Tibial artery (tissue), 4 donors: Measurements from ENCODE around the gene RSPH9.
"Not testable (repeated sequence)": the region's sequence is repeated elsewhere in the genome, so short reads cannot be mapped to it uniquely, and the experiment has no call there.

Experiments used
- DNase-seq, 2 donors: peaks; one replicate each; pipeline ENCODE4 v3.0.0-alpha.2; 2019
- H3K27ac ChIP-seq, 2 donors: fragments of 200-600 bp; sonication (generic) in 1 of 2; 1 replicate in 1 of 2; 2 replicates in 1 of 2; pipeline ENCODE4 v1.5.1; 2018 to 2019; ENCODE audit warnings: mild to moderate bottlenecking in 1 of 2
- H3K27me3 ChIP-seq, 2 donors: fragments of 200-600 bp; sonication (generic) in 1 of 2; one replicate each; pipeline versions ENCODE4 v1.5.1 to v1.6.0; 2016 to 2019
- H3K36me3 ChIP-seq, 3 donors: fragments of 200-600 bp; sonication (generic) in 2 of 3; one replicate each; pipeline ENCODE4 v1.5.1; 2016 to 2019; ENCODE audit warnings: mild to moderate bottlenecking in 2 of 3
- H3K4me1 ChIP-seq, 4 donors: fragments of 200-600 bp; sonication (generic) in 2 of 4; 1 replicate in 3 of 4; 2 replicates in 1 of 4; pipeline ENCODE4 v1.5.1; 2016 to 2019
- H3K4me3 ChIP-seq, 2 donors: fragments of 200-600 bp; sonication (generic) in 1 of 2; 1 replicate in 1 of 2; 2 replicates in 1 of 2; pipeline ENCODE4 v1.5.1; 2018 to 2019; ENCODE audit warnings: mild to moderate bottlenecking in 2 of 2
- H3K9me3 ChIP-seq, 3 donors: fragments of 200-600 bp; sonication (generic) in 1 of 3; one replicate each; pipeline ENCODE4 v1.5.1; 2016 to 2019
- intact Hi-C: fragments of 100-400 bp; cut with DNase I; formaldehyde crosslinking; loops from one replicate; pipeline ENCODE4 v1.15.0; 2023; ENCODE audit warnings: low total_unique reads
- TF ChIP-seq, protein P1 (sequence below), 2 experiments: fragments of 200-600 bp in 1 of 2; fragments of 450-650 bp in 1 of 2; IDR thresholded peaks; one replicate each; pipeline ENCODE4 v1.5.1; 2017 to 2019; ENCODE audit warnings: antibody characterized with exemption in 2 of 2, mild to moderate bottlenecking in 1 of 2, moderate library complexity in 1 of 2

RSPH9 gene

DNA sequence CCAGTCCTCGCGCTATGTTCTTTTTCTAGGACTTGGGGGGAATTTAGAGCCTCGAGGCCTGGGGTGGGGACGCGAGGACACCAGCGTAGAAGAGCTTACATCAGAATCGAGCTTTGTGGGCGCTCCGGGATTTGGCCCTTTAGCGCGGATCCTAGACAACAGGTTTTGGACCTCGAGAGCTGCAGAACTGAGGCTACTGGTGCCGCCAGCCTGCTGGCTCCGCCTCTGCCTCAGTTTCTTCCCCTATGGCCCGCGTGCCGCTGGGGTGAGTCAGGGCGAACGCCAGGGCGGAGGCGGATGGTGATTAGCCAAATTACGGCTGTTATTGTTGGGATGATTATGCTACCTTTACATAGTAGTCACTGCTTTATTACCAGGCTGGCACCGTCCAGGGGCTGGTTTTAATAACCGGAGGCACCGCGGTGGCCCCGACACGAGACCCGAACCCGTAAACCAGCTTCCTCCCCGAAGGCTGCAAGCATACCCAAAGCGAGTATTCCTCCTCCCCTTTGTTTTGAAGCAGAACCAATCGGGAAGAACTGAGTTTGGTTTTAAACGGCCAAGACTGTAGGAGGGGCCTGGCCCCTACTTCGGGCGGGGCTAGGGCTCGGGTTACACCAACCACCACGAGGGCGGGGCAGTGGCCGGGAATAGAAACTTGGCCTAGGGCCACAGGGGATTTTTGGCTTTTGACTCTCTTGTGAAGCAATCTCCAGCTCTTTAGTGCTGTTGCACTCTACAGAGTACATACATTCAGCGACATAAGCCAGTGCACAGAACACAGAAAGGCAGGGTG lies 15.1 kb upstream of the RSPH9 start:
- intact Hi-C loops = loop anchor here (5.0 kb wide), 1 partner anchor 73 kb away; no protein-coding TSS in a partner anchor
- DNase-seq = peak; percentile 98
- peaks cover 14 to 19% (median 16%) of the 10 kb centered on the region in 3 donors for H3K36me3 ChIP-seq
- TF ChIP-seq, protein P1, sequence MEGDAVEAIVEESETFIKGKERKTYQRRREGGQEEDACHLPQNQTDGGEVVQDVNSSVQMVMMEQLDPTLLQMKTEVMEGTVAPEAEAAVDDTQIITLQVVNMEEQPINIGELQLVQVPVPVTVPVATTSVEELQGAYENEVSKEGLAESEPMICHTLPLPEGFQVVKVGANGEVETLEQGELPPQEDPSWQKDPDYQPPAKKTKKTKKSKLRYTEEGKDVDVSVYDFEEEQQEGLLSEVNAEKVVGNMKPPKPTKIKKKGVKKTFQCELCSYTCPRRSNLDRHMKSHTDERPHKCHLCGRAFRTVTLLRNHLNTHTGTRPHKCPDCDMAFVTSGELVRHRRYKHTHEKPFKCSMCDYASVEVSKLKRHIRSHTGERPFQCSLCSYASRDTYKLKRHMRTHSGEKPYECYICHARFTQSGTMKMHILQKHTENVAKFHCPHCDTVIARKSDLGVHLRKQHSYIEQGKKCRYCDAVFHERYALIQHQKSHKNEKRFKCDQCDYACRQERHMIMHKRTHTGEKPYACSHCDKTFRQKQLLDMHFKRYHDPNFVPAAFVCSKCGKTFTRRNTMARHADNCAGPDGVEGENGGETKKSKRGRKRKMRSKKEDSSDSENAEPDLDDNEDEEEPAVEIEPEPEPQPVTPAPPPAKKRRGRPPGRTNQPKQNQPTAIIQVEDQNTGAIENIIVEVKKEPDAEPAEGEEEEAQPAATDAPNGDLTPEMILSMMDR (IDR thresholded peaks at IDR 0.05) = peak in 1 of 2 experiments; percentile 3
- peak overlapping the region; percentile 93 to 95 for H3K27ac ChIP-seq
- no peaks in the 10 kb centered on the region for H3K9me3 ChIP-seq
- no peaks in the 10 kb centered on the region for H3K27me3 ChIP-seq
- peak overlapping the region; percentile 93 to 99 for H3K4me3 ChIP-seq
- peaks cover 0 to 25% (median 21%) of the 10 kb centered on the region in 4 donors for H3K4me1 ChIP-seq

DNA sequence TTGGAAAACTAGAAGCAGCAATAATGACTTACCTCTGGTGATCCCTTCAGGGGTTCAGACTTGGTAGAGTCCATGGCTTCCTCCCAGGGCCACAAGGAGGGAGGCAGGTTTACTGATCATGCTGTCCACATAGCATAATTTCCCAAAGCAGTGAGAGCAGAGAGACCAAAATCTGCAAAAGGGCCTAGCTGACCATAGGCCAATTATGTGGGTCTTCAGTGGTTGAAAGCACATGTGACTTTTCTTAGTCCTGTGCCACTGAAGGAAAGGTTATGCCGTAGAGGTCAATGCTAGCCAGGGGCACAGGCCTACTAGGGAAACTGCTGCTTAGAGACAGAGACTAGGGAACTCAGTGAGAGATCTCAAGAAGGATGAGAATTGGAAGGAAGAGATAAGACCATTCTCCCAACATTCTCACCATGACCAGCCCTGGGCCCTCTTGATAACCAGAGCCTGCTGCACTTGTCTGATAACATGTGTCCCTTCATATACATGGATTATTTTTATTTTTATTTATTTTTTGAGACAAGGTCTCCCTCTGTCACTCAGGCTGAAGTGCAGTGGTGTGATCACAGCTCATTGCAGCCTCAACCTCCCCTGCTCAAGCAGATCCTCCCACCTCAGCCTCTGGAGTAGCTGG lies 13.7 kb upstream of the RSPH9 start:
- H3K36me3 ChIP-seq = peaks cover 0 to 5% (median 2%) of the 10 kb centered on the region in 3 donors
- H3K4me1 ChIP-seq = peaks cover 0 to 30% (median 23%) of the 10 kb centered on the region in 4 donors
- H3K27me3 ChIP-seq = no peaks in the 10 kb centered on the region
- H3K27ac ChIP-seq = peak overlapping the region in 1 of 2 donors; percentile 95
- no peaks in the 10 kb centered on the region for H3K9me3 ChIP-seq
- intact Hi-C loops = loop anchor here (5.0 kb wide), 1 partner anchor 71 kb away; no protein-coding TSS in a partner anchor
- no peak for DNase-seq
- TF ChIP-seq, protein P1 (IDR thresholded peaks at IDR 0.05) = no peak
- no peak overlapping the region for H3K4me3 ChIP-seq

DNA sequence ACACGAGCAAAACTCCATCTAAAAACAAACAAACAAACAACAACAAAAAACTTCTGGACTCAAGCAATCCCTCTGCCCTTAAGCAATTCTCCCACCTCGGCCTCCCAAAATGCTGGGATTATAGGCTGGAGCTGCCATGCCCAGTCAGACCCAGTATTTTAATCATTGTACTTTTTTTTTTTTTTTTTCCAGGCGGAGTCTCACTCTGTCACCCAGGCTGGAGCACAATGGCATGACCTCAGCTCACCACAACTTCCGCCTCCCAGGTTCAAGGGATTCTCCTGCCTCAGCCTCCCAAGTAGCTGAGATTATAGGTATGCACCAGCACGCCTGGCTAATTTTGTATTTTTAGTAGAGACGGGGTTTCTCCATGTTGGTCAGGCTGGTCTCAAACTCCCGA lies 11.8 kb upstream of the RSPH9 start:
- not testable (repeated sequence) for H3K4me3 ChIP-seq, H3K27ac ChIP-seq, H3K27me3 ChIP-seq, H3K9me3 ChIP-seq, DNase-seq, H3K36me3 ChIP-seq
- H3K4me1 ChIP-seq = peaks cover 0 to 32% (median 27%) of the 10 kb centered on the region in 4 donors
- intact Hi-C loops = loop anchor here (5.0 kb wide), 1 partner anchor 69 kb away; no protein-coding TSS in a partner anchor

DNA sequence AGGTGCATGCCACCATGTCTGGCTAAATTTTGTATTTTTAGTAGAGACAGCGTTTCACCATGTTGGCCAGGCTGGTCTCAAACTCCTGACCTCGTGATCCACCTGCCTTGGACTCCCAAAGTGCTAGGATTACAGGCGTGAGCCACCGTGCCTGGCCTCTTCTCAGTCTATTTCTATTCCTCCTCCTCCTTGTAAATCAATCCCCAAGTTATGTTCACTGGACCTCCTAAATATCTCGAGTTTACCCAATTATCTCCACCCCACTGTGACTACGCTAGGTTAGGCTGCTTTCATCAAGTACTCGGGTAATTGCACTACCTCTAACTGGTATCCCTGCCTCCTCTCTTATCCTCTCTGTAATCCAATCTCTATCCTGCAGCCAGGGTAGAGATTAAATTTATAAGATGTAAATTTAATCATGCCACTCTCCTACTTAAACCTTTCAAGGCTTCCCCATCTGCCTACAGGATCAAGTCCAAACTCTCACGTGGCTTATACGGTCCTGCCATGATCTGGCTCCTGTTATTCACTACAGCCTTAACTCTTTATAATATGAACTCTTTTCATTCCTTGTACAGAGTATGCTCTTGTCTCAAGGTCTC lies 10.0 kb upstream of the RSPH9 start:
- intact Hi-C loops = loop anchor here (5.0 kb wide), 1 partner anchor 67 kb away; no protein-coding TSS in a partner anchor
- no peaks in the 10 kb centered on the region for H3K9me3 ChIP-seq
- no peak for DNase-seq
- peaks cover 0 to 47% (median 33%) of the 10 kb centered on the region in 4 donors for H3K4me1 ChIP-seq
- H3K36me3 ChIP-seq = peaks cover 6 to 22% (median 20%) of the 10 kb centered on the region in 3 donors
- TF ChIP-seq, protein P1 (IDR thresholded peaks at IDR 0.05) = no peak
- H3K27ac ChIP-seq = peak overlapping the region; percentile 86
- no peak overlapping the region for H3K4me3 ChIP-seq
- no peaks in the 10 kb centered on the region for H3K27me3 ChIP-seq

DNA sequence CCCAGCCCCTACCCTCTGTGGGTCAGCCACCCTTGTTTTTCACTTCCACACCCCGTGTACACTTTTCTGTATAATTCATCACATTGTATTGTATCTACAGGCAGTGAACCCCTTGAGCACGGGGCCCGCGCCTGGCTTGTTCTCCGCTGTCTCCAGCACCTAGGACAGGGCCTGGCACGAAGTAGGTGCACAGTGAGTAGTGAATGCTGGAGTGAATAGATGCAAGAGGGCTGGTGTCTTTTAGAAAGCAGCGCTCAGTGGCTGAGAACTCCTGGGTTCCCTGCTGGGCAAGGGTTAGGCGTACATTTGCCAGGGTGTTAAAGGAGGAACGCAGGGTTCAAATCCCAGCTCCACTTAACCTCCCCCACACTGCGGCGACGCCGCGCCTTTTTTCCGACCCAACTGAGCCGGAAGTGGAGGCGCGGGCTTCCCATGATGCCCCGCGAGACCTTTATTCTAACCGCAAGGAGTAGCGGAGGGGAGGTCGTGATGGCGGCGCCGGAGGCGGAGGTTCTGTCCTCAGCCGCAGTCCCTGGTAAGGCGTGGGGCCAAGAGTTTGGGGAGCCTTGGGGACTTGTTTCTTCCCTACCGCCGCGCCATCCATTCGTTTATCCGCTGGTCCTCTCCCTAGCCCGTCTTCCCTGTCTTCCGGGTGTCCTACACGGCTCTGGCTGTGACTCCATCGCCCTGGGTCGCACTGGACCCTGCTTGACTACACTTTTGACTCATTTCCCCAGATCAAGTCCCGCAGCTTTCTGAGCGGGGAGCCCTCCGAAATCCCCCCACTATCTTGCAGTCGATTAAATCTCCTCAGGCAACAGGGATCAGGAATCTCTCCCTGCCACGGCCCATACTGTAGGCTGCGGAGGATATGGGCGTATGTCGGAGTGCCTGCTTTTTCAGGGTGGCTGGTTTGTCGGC lies 9.2 kb upstream of the RSPH9 start, which contains the start of gene MAD2L1BP:
Gene MAD2L1BP, plus strand, starts transcription at position 454 of the 921 bp plus-strand sequence. Its CDS starts 36 bp downstream, at position 490.
- intact Hi-C loops = no loop called here
- Histone ChIP-seq H3K4me1 (peaks cover 0 to 40% (median 30%) of the 10 kb centered on the region in 4 donors), H3K36me3 (peaks cover 12 to 30% (median 28%) of the 10 kb centered on the region in 3 donors), H3K9me3 (no peaks in the 10 kb centered on the region), H3K27ac (peak within 1 kb of the TSS; percentile 86), H3K4me3 (peak within 1 kb of the TSS; percentile 78 to 80), H3K27me3 (no peaks in the 10 kb centered on the region)
- TF ChIP-seq, protein P1 (IDR thresholded peaks at IDR 0.05) = no peak
- peak; percentile 79 to 84 for DNase-seq
